MM.1S (cell line): ENCODE data around the gene ASB2.

Experiments used
- EZH2 ChIP-seq: fragments of 300-600 bp; sonication (generic); optimal IDR thresholded peaks from 2 replicates; pipeline ENCODE3; 2017; ENCODE audit warnings: low read depth, mild to moderate bottlenecking, antibody characterized with exemption, low read length, mixed read lengths
- EZH2phosphoT487 ChIP-seq: fragments of 300-600 bp; sonication (generic); IDR thresholded peaks from 2 replicates; pipeline ENCODE4 v1.6.1; 2018; ENCODE audit warnings: antibody characterized with exemption, low read length
- TF ChIP-seq, protein P1 (sequence below): fragments of 300-600 bp; sonication (generic); IDR thresholded peaks from 2 replicates; pipeline ENCODE4 v1.5.1; 2016; ENCODE audit warnings: antibody characterized with exemption, low read length, mixed read lengths

DNA sequence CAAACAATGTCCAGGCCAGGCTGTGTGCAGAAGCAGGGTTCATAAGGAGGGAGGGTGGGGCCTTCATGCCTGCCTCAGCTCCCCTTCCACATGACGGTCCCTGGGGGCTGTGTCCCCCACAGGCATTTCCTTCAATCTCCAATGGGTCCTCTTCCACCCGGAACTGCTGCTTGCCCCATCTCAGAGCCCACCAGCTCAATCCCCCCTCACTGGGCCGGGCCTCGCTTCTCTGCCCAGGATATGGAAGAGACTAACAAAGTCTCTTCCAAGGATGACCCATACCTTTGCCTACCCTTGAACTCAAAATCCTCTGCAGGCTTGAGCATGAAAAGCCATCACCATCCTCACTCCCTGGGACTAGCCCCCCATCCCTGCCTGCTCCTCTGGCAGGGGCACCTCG lies 77.6 kb downstream of the ASB2 start:
- TF ChIP-seq, protein P1, sequence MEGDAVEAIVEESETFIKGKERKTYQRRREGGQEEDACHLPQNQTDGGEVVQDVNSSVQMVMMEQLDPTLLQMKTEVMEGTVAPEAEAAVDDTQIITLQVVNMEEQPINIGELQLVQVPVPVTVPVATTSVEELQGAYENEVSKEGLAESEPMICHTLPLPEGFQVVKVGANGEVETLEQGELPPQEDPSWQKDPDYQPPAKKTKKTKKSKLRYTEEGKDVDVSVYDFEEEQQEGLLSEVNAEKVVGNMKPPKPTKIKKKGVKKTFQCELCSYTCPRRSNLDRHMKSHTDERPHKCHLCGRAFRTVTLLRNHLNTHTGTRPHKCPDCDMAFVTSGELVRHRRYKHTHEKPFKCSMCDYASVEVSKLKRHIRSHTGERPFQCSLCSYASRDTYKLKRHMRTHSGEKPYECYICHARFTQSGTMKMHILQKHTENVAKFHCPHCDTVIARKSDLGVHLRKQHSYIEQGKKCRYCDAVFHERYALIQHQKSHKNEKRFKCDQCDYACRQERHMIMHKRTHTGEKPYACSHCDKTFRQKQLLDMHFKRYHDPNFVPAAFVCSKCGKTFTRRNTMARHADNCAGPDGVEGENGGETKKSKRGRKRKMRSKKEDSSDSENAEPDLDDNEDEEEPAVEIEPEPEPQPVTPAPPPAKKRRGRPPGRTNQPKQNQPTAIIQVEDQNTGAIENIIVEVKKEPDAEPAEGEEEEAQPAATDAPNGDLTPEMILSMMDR = no peak
- TF ChIP-seq EZH2phosphoT487 (no peak), EZH2 (no peak)
